Dedifferentiated amniotic fluid mesenchymal stem cell (primary cell): ENCODE results near the gene ZSCAN10.
"Not testable (repeated sequence)": the region's sequence is repeated elsewhere in the genome, so short reads cannot be mapped to it uniquely, and the experiment has no call there.

Experiments
- DNase-seq: peaks from one replicate; pipeline ENCODE4 v3.0.0-alpha.2; 2016; ENCODE audit errors: extremely low spot score

Gene ZSCAN10

DNA sequence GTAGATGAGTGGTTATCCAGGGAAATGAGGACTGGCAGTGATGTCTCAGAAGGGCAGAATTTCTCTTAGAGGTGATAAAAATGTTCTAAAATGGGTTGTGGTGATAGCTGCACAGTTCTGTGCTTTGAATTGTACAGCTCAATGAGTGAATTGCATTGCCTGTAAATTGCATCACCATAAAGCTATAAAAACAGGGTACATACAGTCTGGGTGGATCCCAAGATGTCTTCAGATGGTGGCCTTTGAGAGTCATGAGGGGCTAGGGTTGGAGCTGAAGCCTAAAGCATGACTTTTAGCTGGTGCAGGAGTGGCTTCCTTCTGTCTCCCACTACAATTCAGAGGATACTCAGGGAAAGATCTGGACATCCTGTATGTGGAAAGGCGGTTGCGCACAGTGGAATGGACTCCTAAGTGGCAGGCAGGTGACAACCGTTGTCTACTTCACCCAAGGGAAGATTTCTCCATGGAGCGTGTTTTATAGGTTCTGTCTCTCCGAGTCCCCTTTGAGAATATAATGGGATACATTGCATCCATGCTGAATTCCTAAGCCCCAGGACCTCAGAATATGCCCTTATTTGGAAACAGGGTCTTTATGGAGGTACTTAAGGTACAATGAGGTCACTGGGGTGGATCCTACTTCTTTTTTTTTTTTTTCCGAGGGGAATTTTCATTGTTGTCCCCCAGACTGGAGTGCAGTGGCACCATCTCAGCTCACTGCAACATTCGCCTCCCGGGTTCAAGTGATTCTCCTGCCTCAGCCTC lies 35.3 kb downstream of the ZSCAN10 start:
- DNase-seq = no peak

GRCh38 chr16:3062553-3062952 lies 36.5 kb downstream of the ZSCAN10 start:
- DNase-seq = no peak

DNA sequence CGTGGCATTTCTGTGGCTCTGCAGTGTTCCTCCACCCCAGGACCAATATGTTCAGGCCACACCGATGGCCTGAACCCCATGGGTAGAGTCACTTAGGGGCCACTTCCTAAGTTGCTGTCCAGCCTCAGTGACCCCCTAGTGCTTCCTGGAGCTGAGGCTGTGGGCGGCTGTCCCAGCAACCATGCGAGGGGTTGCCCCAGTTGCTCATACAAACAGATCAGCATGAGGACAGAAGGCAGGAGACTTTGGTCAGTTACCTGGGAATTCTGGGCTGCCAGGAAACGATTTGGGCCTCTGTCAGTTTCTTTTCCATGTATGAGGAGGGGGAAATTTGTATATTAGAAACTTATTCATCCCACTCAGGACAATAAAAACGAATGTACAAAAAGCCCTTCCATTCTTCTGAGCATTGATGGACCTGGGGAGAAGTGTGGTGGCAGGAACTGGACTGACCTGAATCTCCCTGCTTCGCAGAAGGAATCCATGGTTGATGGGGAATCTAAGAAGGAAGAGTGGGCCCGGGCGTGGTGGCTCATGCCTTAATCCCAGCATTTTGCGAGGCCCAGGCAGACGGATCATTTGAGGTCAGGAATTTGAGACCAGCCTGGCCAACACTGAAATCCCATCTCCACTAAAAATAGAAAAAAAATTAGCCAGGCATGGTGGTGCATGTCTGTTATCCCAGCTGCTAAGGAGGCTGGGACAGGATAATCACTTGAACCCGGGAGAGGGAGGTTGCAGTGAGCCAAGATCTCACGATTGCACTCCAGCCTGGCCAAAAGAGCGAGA lies 38.6 kb downstream of the ZSCAN10 start:
- no peak for DNase-seq

DNA sequence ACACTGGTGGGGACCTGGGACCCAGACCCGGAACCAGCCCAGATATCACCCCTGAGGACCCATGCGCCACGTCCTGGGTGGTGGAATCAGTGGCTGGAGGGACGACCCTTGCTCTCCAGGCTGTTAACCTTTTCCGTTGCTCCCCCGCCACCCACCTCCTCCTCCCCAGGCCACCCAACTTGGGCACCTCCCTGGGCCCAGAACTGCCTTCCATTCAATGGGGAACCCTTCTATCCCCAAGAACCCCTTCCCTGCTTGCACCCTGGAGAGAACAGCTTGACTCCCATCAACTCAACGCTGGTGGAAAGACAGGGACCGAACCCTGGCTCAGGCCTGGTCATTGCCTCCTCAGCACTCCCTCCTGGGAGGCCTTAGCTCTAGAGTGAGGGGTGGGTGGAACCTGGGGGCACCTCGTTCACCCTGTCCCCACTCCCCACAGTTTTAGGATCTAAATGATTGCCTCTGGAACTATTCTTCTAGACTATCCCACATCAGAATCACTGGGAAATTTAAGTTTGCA lies 39.3 kb downstream of the ZSCAN10 start:
- DNase-seq = no peak

DNA sequence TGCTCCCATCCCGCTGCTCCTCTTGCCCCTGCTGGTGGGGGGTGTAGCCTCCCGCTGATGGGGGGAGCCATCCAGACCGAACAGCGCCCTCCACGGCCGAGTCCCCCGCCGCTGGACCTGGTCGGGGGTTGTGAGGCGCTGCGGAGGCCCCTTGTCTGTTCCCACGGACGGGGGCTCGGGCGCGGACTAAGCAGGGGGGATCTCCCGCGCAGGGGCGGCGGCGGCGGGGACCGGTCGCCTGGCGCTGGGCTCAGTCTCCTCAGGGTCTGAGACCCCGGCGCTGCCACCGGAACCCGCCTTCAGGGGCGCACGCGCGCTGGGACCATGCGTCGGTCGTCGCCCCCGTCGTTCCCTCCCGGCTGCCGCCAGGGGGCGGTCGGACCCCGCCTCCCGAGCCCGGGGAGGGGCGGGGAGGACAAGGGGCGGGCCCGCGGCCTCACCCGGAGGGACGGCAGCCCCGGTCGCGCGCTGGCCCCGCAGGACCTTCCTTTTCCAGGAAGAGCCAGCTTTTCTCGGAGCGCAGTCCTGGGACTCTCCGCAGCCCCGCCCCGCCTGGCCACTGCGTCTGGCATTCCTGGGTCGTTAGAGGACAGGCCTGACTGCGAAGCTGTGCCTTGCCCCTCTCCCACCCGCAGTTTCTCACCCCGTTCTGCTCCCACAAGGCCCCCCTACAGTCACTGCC lies 39.9 kb downstream of the ZSCAN10 start:
- DNase-seq = peak; percentile 73

- DNase-seq = no peak
These were observed 40.7 kb downstream of the ZSCAN10 start for GRCh38 chr16:3058139-3059030.

- no peak for DNase-seq
These were observed 41.6 kb downstream of the ZSCAN10 start for GRCh38 chr16:3057181-3058138.

- no peak for DNase-seq
These were observed 42.5 kb downstream of the ZSCAN10 start for GRCh38 chr16:3056336-3057180.

DNA sequence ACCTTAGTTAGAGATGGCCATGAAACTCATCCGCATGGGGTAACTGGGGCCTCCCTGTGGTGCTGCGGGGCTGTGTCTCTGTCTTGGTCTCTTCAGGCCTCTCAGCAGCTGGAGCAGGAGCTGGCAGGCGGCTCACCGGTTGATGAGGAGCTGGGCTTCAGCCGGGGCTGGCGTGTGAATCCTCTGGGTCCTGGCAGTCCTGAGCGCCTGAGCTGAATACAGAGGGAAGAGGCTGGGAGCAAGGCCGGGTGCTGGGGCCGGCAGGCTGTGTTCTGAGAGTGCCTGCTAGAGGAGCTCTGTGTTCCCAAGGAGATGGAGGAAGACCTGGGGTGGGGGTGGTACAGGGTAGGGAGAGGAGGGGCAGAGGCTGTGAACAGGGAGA lies 43.4 kb downstream of the ZSCAN10 start:
- DNase-seq = not testable (repeated sequence)

- DNase-seq = no peak
These were observed 43.9 kb downstream of the ZSCAN10 start for GRCh38 chr16:3054965-3055733.

- DNase-seq = not testable (repeated sequence)
These were observed 45.8 kb downstream of the ZSCAN10 start for GRCh38 chr16:3053330-3053710.

- not testable (repeated sequence) for DNase-seq
These were observed 46.3 kb downstream of the ZSCAN10 start for GRCh38 chr16:3052571-3053329.

GRCh38 chr16:3051494-3051893 lies 47.6 kb downstream of the ZSCAN10 start:
- no peak for DNase-seq

DNA sequence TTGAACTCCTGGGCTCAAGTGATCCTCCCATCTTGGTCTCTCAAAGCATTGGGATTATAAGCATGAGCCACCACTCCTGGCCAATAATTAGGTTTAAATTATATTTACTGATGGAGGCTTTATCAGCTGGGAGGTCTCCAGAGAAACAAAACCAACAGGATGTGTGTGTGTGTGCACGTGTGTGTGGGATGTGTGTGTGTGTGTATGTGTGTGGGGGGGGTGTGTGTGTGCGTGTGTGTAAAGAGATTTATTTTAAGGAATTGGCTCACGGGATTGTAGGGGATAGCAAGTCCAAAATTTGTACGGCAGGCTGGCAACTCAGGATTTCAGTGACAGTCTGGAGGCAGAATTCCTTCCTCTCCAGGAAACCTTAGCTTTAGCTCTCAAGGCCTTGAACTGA lies 48.1 kb downstream of the ZSCAN10 start:
- no peak for DNase-seq

DNA sequence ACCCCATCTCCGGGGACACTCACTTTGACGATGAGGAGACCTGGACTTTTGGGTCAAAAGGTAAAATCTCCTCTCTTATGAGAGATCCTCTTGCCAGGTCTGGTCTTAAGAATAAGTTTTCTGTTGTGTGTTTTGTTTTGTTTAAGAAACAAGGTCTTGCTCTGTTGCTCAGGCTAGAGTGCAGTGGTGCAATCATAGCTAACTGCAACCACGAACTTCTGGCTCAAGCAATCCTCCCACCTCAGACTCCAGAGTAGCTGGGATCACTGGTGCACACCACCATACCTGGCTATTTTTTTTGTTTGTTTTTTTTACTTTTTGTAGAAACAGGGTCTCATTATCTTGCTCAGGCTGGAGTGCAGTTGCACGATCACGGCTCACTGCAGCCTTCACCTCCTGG lies 48.6 kb downstream of the ZSCAN10 start:
- DNase-seq = no peak

DNA sequence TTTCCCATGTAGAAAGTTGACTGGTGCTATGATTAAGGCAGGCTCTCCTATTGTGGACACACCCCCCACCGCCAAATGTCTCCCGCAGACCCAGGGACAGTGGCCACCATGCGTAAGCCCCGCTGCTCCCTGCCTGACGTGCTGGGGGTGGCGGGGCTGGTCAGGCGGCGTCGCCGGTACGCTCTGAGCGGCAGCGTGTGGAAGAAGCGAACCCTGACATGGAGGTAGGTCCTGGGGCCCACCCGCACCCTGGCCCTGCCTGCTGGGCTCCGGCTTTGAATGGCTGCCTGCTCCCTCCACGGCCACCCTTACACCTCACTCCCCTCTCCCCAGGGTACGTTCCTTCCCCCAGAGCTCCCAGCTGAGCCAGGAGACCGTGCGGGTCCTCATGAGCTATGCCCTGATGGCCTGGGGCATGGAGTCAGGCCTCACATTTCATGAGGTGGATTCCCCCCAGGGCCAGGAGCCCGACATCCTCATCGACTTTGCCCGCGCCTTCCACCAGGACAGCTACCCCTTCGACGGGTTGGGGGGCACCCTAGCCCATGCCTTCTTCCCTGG lies 49.1 kb downstream of the ZSCAN10 start:
- no peak for DNase-seq

GRCh38 chr16:3047387-3047720 lies 51.7 kb downstream of the ZSCAN10 start:
- no peak for DNase-seq
